Activated B cell treated with CpG ODN at 0.5 μM for 24 hours (primary cell): Measurements from ENCODE around the gene DGCR2. TPM values are rescaled to one million over a fixed set of nuclear protein-coding genes. Genes with fewer than 3 reads are reported as not detected.
"Not testable (repeated sequence)": the region's sequence is repeated elsewhere in the genome, so short reads cannot be mapped to it uniquely, and the experiment has no call there.

Experiments used
- ATAC-seq: fragments of 200-7000 bp; cut with Tn5 transposase; one replicate; pipeline ENCODE4 v1.10.0; 2021; ENCODE audit warnings: low read depth, mild to moderate bottlenecking, moderate library complexity
- CTCF ChIA-PET: fragments of 350-600 bp; sonication (Branson Sonifier 250); formaldehyde crosslinking; loops from one replicate; lab custom pipeline; 2021; ENCODE audit warnings: antibody characterized with exemption; lab: Charles Lee
- POLR2A ChIA-PET: fragments of 350-600 bp; sonication (Branson Sonifier 250); formaldehyde crosslinking; loops from one replicate; lab custom pipeline; 2021; ENCODE audit warnings: antibody characterized with exemption; lab: Charles Lee
- DNase-seq: peaks from one replicate; pipeline ENCODE4 v3.0.0; 2022
- H3K27ac Mint-ChIP-seq: one replicate; pipeline ENCODE4 v1.8.0; 2020; ENCODE audit warnings: mixed read lengths
- H3K27me3 Mint-ChIP-seq: one replicate; pipeline ENCODE4 v1.8.0; 2021; ENCODE audit warnings: mixed read lengths
- H3K36me3 Mint-ChIP-seq: one replicate; pipeline ENCODE4 v1.8.0; 2021; ENCODE audit warnings: low read depth, mixed read lengths
- H3K4me1 Mint-ChIP-seq: one replicate; pipeline ENCODE4 v1.8.0; 2021; ENCODE audit warnings: mixed read lengths
- H3K4me3 Mint-ChIP-seq: one replicate; pipeline ENCODE4 v1.8.0; 2020; ENCODE audit warnings: mild to moderate bottlenecking, mixed read lengths
- H3K9me3 Mint-ChIP-seq: one replicate; pipeline ENCODE4 v1.8.0; 2020; ENCODE audit warnings: mixed read lengths
- intact Hi-C: fragments of 100-400 bp; cut with micrococcal nuclease; formaldehyde crosslinking; loops from one replicate; pipeline ENCODE4 v1.15.1; 2024
- total RNA-seq: library from RNA; stranded (reverse); gene quantifications from 2 replicates; pipeline ENCODE4 v1.2.3, GENCODE V29; 2022
- TF ChIP-seq, protein P1 (sequence below): fragments of 200-600 bp; IDR thresholded peaks from one replicate; pipeline ENCODE4 v1.8.0; 2022; ENCODE audit warnings: antibody characterized with exemption, mild to moderate bottlenecking

DGCR2 gene
- total RNA-seq, 1 donor from 2014 or later, result 33.2 TPM

DNA sequence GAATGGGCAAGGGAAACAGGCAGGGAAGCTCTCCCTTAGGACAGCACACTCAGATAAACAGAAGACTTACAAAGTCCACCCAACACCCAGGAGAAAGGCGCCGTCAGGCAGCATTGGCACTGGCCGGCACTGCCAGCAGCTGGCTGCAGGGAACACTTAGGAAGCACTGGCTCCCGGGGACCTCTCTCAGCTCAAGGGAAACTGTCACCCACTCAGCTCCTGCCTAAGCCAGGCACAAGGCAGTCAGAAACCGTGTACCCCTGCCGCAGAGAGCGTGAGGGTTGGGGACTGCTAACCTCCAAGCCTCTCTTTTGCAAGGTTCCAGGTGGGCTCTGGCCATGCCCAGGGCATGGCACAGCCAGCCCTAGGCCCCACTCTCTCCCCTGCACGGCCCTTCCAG is 64.7 kb downstream of the DGCR2 start:
- ChIA-PET POLR2A (no interaction called here), CTCF (no interaction called here)
- Mint-ChIP-seq H3K36me3 (peaks cover 88% of the 10 kb centered on the region), H3K27me3 (no peaks in the 10 kb centered on the region), H3K4me1 (no peaks in the 10 kb centered on the region), H3K27ac (no peak overlapping the region), H3K9me3 (no peaks in the 10 kb centered on the region), H3K4me3 (no peak overlapping the region)
- no peak for ATAC-seq
- TF ChIP-seq, protein P1, sequence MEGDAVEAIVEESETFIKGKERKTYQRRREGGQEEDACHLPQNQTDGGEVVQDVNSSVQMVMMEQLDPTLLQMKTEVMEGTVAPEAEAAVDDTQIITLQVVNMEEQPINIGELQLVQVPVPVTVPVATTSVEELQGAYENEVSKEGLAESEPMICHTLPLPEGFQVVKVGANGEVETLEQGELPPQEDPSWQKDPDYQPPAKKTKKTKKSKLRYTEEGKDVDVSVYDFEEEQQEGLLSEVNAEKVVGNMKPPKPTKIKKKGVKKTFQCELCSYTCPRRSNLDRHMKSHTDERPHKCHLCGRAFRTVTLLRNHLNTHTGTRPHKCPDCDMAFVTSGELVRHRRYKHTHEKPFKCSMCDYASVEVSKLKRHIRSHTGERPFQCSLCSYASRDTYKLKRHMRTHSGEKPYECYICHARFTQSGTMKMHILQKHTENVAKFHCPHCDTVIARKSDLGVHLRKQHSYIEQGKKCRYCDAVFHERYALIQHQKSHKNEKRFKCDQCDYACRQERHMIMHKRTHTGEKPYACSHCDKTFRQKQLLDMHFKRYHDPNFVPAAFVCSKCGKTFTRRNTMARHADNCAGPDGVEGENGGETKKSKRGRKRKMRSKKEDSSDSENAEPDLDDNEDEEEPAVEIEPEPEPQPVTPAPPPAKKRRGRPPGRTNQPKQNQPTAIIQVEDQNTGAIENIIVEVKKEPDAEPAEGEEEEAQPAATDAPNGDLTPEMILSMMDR, result no peak
- no peak for DNase-seq
- intact Hi-C loops, result no loop called here

DNA sequence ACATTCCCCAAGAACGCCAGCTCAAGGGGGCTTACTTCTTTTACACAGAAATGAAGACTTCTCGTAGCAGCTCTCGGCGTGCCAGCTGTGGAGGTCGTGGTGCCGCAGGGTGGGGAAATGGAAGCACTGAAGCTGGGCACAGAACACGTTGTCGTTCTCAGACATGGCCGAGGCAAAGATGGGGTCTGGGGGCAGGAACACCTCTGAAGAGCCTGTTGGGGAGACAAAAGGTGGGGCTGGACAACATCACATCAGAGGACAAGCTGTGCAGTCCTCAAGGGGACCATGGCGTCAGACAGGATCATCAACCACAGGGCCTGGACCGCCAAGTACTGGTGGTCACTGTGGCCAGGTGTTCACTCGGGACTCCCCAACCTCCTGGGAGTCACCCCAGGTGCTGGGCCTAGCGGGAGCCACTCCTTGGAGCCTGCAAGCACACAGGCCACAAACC is 65.2 kb downstream of the DGCR2 start:
- DNase-seq, result no peak

DNA sequence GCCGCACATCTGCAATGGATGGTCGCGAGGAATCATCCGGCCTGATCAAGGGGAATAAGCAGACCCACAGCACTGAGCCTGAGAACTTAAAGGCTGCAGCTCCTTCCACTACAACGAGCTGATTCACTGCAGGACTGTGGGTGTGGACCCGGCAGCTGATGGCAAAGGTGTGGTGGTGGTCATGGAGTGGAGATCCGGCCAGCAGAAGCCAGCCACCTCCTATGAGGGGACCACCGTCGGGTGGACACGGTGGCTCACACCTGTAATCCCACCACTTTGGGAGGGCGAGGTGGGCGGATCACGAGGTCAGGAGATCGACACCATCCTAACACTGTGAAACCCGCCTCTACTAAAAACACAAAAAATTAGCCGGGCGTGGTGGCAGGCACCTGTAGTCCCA is 66.4 kb downstream of the DGCR2 start:
- TF ChIP-seq, protein P1, result no peak
- CTCF ChIA-PET, result no interaction called here
- no peak for DNase-seq
- no peaks in the 10 kb centered on the region for H3K4me1 Mint-ChIP-seq
- peaks cover 87% of the 10 kb centered on the region for H3K36me3 Mint-ChIP-seq
- POLR2A ChIA-PET, result interaction anchor here (0.5 kb wide), 1 partner anchor 74 kb away, joined by 6 read pairs; no protein-coding TSS in a partner anchor
- intact Hi-C loops, result no loop called here
- ATAC-seq, result no peak
- no peaks in the 10 kb centered on the region for H3K9me3 Mint-ChIP-seq
- H3K4me3 Mint-ChIP-seq, result no peak overlapping the region
- no peaks in the 10 kb centered on the region for H3K27me3 Mint-ChIP-seq
- H3K27ac Mint-ChIP-seq, result no peak overlapping the region

More for the DNA sequence above, 65.2 kb downstream of the DGCR2 start:
- H3K4me3 Mint-ChIP-seq, result no peak overlapping the region
- TF ChIP-seq, protein P1, result no peak
- ChIA-PET POLR2A (no interaction called here), CTCF (no interaction called here)
- H3K4me1 Mint-ChIP-seq, result no peaks in the 10 kb centered on the region
- H3K27me3 Mint-ChIP-seq, result no peaks in the 10 kb centered on the region
- H3K36me3 Mint-ChIP-seq, result peaks cover 88% of the 10 kb centered on the region
- no peak overlapping the region for H3K27ac Mint-ChIP-seq
- H3K9me3 Mint-ChIP-seq, result no peaks in the 10 kb centered on the region
- no peak for ATAC-seq
- intact Hi-C loops, result no loop called here

DNA sequence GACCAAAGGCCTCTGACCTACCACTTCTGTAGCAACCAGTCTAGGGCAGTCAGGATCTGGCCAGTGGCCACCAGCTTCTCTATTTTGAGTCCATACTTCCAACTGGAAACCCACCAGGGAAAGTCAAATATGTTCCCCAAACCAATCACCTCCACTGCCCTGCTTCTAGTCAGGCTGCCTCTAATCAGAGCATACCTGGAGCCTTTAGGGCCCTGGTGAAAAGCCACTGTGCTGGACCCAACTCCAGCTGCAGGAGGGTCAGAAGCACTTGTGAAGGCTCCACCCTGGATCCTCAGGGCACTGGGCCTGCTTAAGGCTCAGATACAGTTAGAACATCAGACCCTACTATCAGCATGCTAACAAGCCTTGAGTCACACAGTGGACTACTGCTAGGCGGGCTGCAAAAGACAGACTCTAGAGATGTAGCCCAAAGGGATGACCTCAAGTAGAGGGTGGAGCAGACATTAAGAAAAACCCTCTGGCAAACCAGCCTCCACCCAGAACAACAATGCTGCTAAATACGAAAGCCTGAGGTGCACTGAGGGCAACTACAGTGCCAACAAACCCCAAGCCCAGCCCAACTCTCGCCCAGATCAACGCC is 69.2 kb downstream of the DGCR2 start:
- Mint-ChIP-seq H3K9me3 (no peaks in the 10 kb centered on the region), H3K4me1 (no peaks in the 10 kb centered on the region), H3K36me3 (peaks cover 87% of the 10 kb centered on the region), H3K4me3 (no peak overlapping the region), H3K27ac (no peak overlapping the region), H3K27me3 (no peaks in the 10 kb centered on the region)
- intact Hi-C loops, result no loop called here
- DNase-seq (no peak), ATAC-seq (no peak)
- ChIA-PET POLR2A (no interaction called here), CTCF (no interaction called here)
- TF ChIP-seq, protein P1, result no peak

DNA sequence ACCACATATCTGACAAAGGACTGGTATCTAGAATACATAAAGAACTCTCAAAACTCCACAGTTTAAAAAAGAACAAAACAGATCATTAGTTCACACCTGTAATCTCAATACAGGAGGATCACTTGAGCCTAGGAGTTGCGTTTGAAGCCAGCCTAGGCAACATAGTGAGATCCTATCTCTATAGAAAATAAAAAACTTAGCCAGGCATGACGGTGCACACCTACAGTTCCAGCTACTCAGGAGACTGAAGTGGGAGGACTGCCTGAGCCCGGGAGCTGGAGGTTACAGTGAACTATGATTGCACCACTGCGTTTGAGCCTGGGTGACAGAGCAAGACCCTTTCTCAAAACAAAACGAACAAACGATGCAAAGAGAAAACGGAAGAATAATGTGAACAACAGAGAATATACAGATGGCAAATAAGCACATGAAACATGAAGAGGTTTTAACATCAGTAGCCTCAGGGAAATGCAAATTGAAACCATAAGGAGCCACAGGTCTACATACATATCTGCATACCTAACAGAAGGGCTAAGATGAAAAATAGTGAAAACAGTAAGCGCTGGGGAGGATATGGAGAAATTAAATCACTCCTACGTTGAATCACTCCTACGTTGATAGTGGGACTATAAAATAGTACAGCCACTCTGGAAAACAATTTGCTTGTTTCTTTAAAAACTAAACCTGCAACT is 70.7 kb downstream of the DGCR2 start:
- POLR2A ChIA-PET, result interaction anchor here (0.7 kb wide), 2 partner anchors 380 to 567 kb away, joined by 3 to 8 read pairs; partner anchors contain the start of gene HIRA
- intact Hi-C loops, result no loop called here
- no peak for DNase-seq
- no peak overlapping the region for H3K27ac Mint-ChIP-seq
- H3K4me3 Mint-ChIP-seq, result no peak overlapping the region
- H3K27me3 Mint-ChIP-seq, result no peaks in the 10 kb centered on the region
- no peaks in the 10 kb centered on the region for H3K4me1 Mint-ChIP-seq
- CTCF ChIA-PET, result no interaction called here
- TF ChIP-seq, protein P1, result no peak
- H3K36me3 Mint-ChIP-seq, result peaks cover 87% of the 10 kb centered on the region
- H3K9me3 Mint-ChIP-seq, result no peaks in the 10 kb centered on the region
- no peak for ATAC-seq

DNA sequence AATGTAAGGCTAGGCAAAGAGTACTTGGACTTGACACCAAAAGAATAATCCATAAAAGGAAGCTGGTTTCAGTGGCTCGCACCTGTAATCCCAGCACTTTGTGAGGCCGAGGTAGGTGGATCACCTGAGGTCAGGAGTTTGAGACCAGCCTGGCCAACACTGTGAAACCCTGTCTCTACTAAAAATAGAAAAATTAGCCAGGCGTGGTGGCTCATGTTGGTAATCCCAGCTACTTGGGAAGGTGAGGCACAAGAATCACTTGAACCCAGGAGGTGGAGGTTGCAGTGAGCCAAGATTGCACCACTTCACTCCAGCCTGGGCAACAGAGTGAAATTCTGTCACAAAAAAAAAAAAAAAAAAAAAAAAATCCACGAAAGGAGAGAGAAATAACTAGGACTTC is 71.4 kb downstream of the DGCR2 start:
- DNase-seq, H3K27me3 Mint-ChIP-seq, H3K4me3 Mint-ChIP-seq, CTCF ChIA-PET, H3K4me1 Mint-ChIP-seq, intact Hi-C loops, H3K27ac Mint-ChIP-seq, H3K9me3 Mint-ChIP-seq, ATAC-seq: not testable (repeated sequence)
- peaks cover 86% of the 10 kb centered on the region for H3K36me3 Mint-ChIP-seq
- POLR2A ChIA-PET, result interaction anchor here (0.7 kb wide), 2 partner anchors 381 to 567 kb away, joined by 3 to 8 read pairs; partner anchors contain the start of gene HIRA
